Kidney (tissue), 14 donors: ENCODE results near the gene ATP1B2. TPM values are rescaled to one million over a fixed set of nuclear protein-coding genes. Genes with fewer than 3 reads are reported as not detected.

Experiments
- DNase-seq, 5 donors: peaks; one replicate each; pipeline ENCODE4 v3.0.0-alpha.2; 2013 to 2020
- FAIRE-seq: peaks from 2 replicates; lab custom pipeline; 2012; peaks lifted over from hg19 to GRCh38; lab: Jason Lieb, UNC
- H3K27ac ChIP-seq, 2 donors: one replicate each; pipeline ENCODE4 v1.7.0; 2013; ENCODE audit warnings: low read depth in 2 of 2, low read length in 2 of 2, inconsistent platforms in 1 of 2
- H3K27me3 ChIP-seq: one replicate; pipeline ENCODE4 v1.7.1; 2013; ENCODE audit warnings: low read length, inconsistent platforms; ENCODE audit not compliant: control insufficient read depth, insufficient read depth
- H3K36me3 ChIP-seq, 3 donors: one replicate each; pipeline versions ENCODE4 v1.7.0 to v1.7.1; 2013; ENCODE audit warnings: low read length in 3 of 3, control low read depth in 1 of 3, inconsistent platforms in 1 of 3; ENCODE audit not compliant: insufficient read depth in 3 of 3, control insufficient read depth in 2 of 3
- H3K4me1 ChIP-seq, 3 donors: one replicate each; pipeline versions ENCODE4 v1.7.0 to v1.7.1; 2013; ENCODE audit warnings: low read length in 3 of 3, inconsistent platforms in 1 of 3, low read depth in 1 of 3; ENCODE audit not compliant: control insufficient read depth in 2 of 3, insufficient read depth in 2 of 3
- H3K4me3 ChIP-seq, 3 donors: one replicate each; pipeline versions ENCODE4 v1.7.0 to v1.8.1; 2013; ENCODE audit warnings: low read length in 3 of 3, control low read depth in 1 of 3, inconsistent platforms in 1 of 3
- H3K9ac ChIP-seq, 3 donors: one replicate each; pipeline versions ENCODE4 v1.7.0 to v1.7.1; 2013; ENCODE audit warnings: low read length in 3 of 3, control low read depth in 1 of 3, inconsistent platforms in 1 of 3
- H3K9me3 ChIP-seq, 3 donors: one replicate each; pipeline versions ENCODE4 v1.7.0 to v1.7.1; 2013; ENCODE audit warnings: low read length in 3 of 3, control low read depth in 1 of 3, inconsistent platforms in 1 of 3; ENCODE audit not compliant: control insufficient read depth in 2 of 3, insufficient read depth in 1 of 3
- CTCF ChIP-seq: IDR thresholded peaks from 3 replicates; pipeline ENCODE4 v1.5.1; 2012; ENCODE audit warnings: mild to moderate bottlenecking, moderate library complexity, borderline replicate concordance; ENCODE audit not compliant: insufficient read depth; ENCODE audit errors: extremely low read depth
- intact Hi-C: fragments of 100-400 bp; cut with DNase I; formaldehyde crosslinking; loops from one replicate; pipeline ENCODE4 v1.11.1; 2022
- polyA plus RNA-seq: library from polyadenylated mRNA; stranded (reverse); fragments of 350-450 nt; fragmentation: Illumina TruSeq; extraction: RNeasy Lipid Tissue Mini Kit (QIAGEN cat#74804); gene quantifications from one replicate; pipeline ENCODE4 v1.2.3, GENCODE V29; 2014; ENCODE audit warnings: low read depth, low replicate concordance; ENCODE audit not compliant: insufficient read depth
- total RNA-seq: library from RNA; stranded (reverse); fragmentation: NEBNext Ultra II Directional; extraction: Animal tissue kit (Norgen Biotek cat#: 25700); gene quantifications from one replicate; pipeline ENCODE4 v1.2.1, GENCODE V29; 2021
- donor health status: control.
- donor health status: control.
- donor health status: control.
- donor health status: control.
- donor health status: control.
- donor health status: DM: yes; HTN: yes; CAD: no.
- donor health status: Normal renal cell carcinoma (clear cell type).

Gene ATP1B2
- total and polyA plus RNA-seq, 2 donors from 2014 or later = 7.6 to 12.8 TPM

- FAIRE-seq = no peak
- Histone ChIP-seq H3K9ac (peak overlapping the region; percentile 63 to 99 (median 82)), H3K27ac (peak overlapping the region; percentile 92 to 97), H3K36me3 (no peaks in the 10 kb centered on the region), H3K4me3 (peak overlapping the region; percentile 84 to 96 (median 93)), H3K4me1 (peaks cover 0 to 6% (median 3%) of the 10 kb centered on the region in 3 donors), H3K9me3 (no peaks in the 10 kb centered on the region), H3K27me3 (no peaks in the 10 kb centered on the region)
- TF ChIP-seq CTCF = no peak
- no peak for DNase-seq
- intact Hi-C loops = no loop called here
Observed at GRCh38 chr17:7626956-7627249, 23.8 kb upstream of the ATP1B2 start.

GRCh38 chr17:7627250-7628121 lies 23.2 kb upstream of the ATP1B2 start, which contains the start of gene SAT2:
Gene SAT2 (minus strand): TSS chr17:7627821. CDS start chr17:7627635, 186 bp downstream.
- no peak for TF ChIP-seq CTCF
- peak within 1 kb of the TSS; percentile 92 to 97 for H3K27ac ChIP-seq
- intact Hi-C loops = no loop called here
- peak within 1 kb of the TSS; percentile 84 to 96 (median 93) for H3K4me3 ChIP-seq
- peak; percentile 97 to 98 (median 97) for DNase-seq
- no peaks in the 10 kb centered on the region for H3K27me3 ChIP-seq
- peak within 1 kb of the TSS; percentile 63 to 99 (median 82) for H3K9ac ChIP-seq
- no peaks in the 10 kb centered on the region for H3K36me3 ChIP-seq
- no peaks in the 10 kb centered on the region for H3K9me3 ChIP-seq
- no peak for FAIRE-seq
- H3K4me1 ChIP-seq = peaks cover 0 to 6% (median 3%) of the 10 kb centered on the region in 3 donors

- H3K9ac ChIP-seq = no peak within 1 kb of the TSS
- TF ChIP-seq CTCF = no peak
- no peaks in the 10 kb centered on the region for H3K36me3 ChIP-seq
- H3K4me3 ChIP-seq = no peak within 1 kb of the TSS
- no peaks in the 10 kb centered on the region for H3K27me3 ChIP-seq
- FAIRE-seq = no peak
- intact Hi-C loops = no loop called here
- peaks cover 0 to 9% (median 9%) of the 10 kb centered on the region in 3 donors for H3K4me1 ChIP-seq
- peak in 1 of 5 donors; percentile 57 for DNase-seq
- H3K9me3 ChIP-seq = no peaks in the 10 kb centered on the region
- H3K27ac ChIP-seq = no peak within 1 kb of the TSS
Observed at GRCh38 chr17:7629939-7630571, 20.7 kb upstream of the ATP1B2 start, which contains the start of gene SHBG. Gene SHBG (plus strand): TSS chr17:7630135. CDS start chr17:7630173, 38 bp downstream.
